Duodenal mucosa (tissue), 2 donors: ENCODE results near the gene CLIP1.
"Not testable (repeated sequence)": the region's sequence is repeated elsewhere in the genome, so short reads cannot be mapped to it uniquely, and the experiment has no call there.

ENCODE experiments used
- H3K27ac ChIP-seq: one replicate; pipeline ENCODE4 v1.7.0; 2013; ENCODE audit warnings: low read depth, low read length
- H3K27me3 ChIP-seq, 2 donors: one replicate each; pipeline ENCODE4 v1.7.0; 2013; ENCODE audit warnings: low read length in 2 of 2, control low read depth in 1 of 2; ENCODE audit not compliant: insufficient read depth in 2 of 2, control insufficient read depth in 1 of 2
- H3K36me3 ChIP-seq, 2 donors: one replicate each; pipeline ENCODE4 v1.7.0; 2013; ENCODE audit warnings: low read length in 2 of 2, control low read depth in 1 of 2; ENCODE audit not compliant: insufficient read depth in 2 of 2, control insufficient read depth in 1 of 2
- H3K4me1 ChIP-seq, 2 donors: one replicate each; pipeline ENCODE4 v1.7.0; 2013; ENCODE audit warnings: low read length in 2 of 2, control low read depth in 1 of 2; ENCODE audit not compliant: insufficient read depth in 2 of 2, control insufficient read depth in 1 of 2
- H3K4me3 ChIP-seq, 2 donors: one replicate each; pipeline ENCODE4 v1.7.0; 2013; ENCODE audit warnings: low read length in 2 of 2, low read depth in 1 of 2
- H3K9ac ChIP-seq, 2 donors: one replicate each; pipeline ENCODE4 v1.7.0; 2013; ENCODE audit warnings: low read length in 2 of 2, low read depth in 1 of 2
- H3K9me3 ChIP-seq, 2 donors: one replicate each; pipeline ENCODE4 v1.7.0; 2013; ENCODE audit warnings: low read length in 2 of 2, control low read depth in 1 of 2; ENCODE audit not compliant: control insufficient read depth in 1 of 2

Gene CLIP1

GRCh38 chr12:122265886-122266229 lies 156.6 kb downstream of the CLIP1 start:
- Histone ChIP-seq H3K9me3 (no peaks in the 10 kb centered on the region), H3K4me3 (peak overlapping the region; percentile 94 to 98), H3K9ac (peak overlapping the region; percentile 78 to 87), H3K4me1 (peaks cover 4 to 15% of the 10 kb centered on the region in 2 donors), H3K36me3 (peaks cover 5 to 12% of the 10 kb centered on the region in 2 donors), H3K27ac (peak overlapping the region; percentile 73), H3K27me3 (no peaks in the 10 kb centered on the region)

- Histone ChIP-seq H3K36me3 (peaks cover 7 to 16% of the 10 kb centered on the region in 2 donors), H3K4me1 (peaks cover 4 to 15% of the 10 kb centered on the region in 2 donors), H3K9ac (peak overlapping the region; percentile 78 to 87), H3K9me3 (no peaks in the 10 kb centered on the region), H3K27me3 (no peaks in the 10 kb centered on the region), H3K27ac (no peak overlapping the region), H3K4me3 (peak overlapping the region; percentile 94 to 98)
These were observed 157.0 kb downstream of the CLIP1 start for GRCh38 chr12:122265476-122265875.

DNA sequence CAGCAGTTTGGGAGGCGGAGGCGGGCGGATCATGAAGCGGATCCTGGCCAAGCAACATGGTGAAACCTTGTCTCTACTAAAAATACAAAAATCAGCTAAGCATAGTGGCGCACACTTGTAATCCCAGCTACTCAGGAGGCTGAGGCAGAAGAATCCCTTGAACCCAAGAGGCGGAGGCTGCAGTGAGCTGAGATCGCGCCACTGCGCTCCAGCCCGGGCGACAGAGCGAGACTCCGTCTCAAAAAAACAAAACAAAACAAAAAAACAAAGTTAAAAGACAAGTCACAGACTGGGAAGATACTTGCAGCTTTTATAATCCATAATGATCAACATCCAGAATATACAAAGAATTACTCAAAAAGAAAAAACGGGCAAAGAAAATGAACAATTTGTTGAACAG lies 161.7 kb downstream of the CLIP1 start:
- not testable (repeated sequence) for H3K9ac ChIP-seq, H3K9me3 ChIP-seq, H3K4me3 ChIP-seq, H3K27me3 ChIP-seq, H3K27ac ChIP-seq
- Histone ChIP-seq H3K36me3 (peaks cover 7 to 49% of the 10 kb centered on the region in 2 donors), H3K4me1 (peaks cover 0 to 10% of the 10 kb centered on the region in 2 donors)

DNA sequence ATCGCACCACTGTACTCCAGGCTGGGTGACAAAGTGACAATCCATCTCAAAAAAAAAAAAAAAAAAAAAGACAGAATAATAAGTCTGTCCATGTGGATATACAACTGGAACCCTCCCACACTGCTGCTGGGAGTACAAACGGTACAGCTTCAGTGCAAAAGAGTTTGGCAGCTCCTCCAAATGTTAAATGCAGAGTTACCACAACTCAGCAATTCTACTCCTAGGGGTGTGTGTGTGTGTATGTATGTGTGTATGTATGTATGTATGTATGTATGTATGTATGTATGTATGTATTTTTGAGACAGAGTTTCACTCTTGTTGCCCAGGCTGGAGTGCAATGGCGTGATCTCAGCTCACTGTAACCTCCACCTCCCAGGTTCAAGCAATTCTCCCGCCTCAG lies 163.5 kb downstream of the CLIP1 start:
- not testable (repeated sequence) for H3K4me1 ChIP-seq, H3K27ac ChIP-seq, H3K9ac ChIP-seq, H3K27me3 ChIP-seq, H3K9me3 ChIP-seq, H3K4me3 ChIP-seq
- H3K36me3 ChIP-seq: peaks cover 7 to 58% of the 10 kb centered on the region in 2 donors

GRCh38 chr12:122258462-122258861 lies 164.0 kb downstream of the CLIP1 start:
- not testable (repeated sequence) for H3K9me3 ChIP-seq, H3K27me3 ChIP-seq, H3K4me1 ChIP-seq, H3K27ac ChIP-seq, H3K9ac ChIP-seq, H3K4me3 ChIP-seq
- peaks cover 7 to 60% of the 10 kb centered on the region in 2 donors for H3K36me3 ChIP-seq

GRCh38 chr12:122250536-122250935 lies 171.9 kb downstream of the CLIP1 start:
- Histone ChIP-seq H3K27me3 (no peaks in the 10 kb centered on the region), H3K9me3 (no peaks in the 10 kb centered on the region), H3K36me3 (peaks cover 12 to 46% of the 10 kb centered on the region in 2 donors), H3K4me1 (no peaks in the 10 kb centered on the region), H3K4me3 (no peak overlapping the region), H3K27ac (no peak overlapping the region), H3K9ac (no peak overlapping the region)

- Histone ChIP-seq H3K9ac (no peak overlapping the region), H3K4me3 (no peak overlapping the region), H3K4me1 (no peaks in the 10 kb centered on the region), H3K36me3 (peaks cover 12 to 44% of the 10 kb centered on the region in 2 donors), H3K27me3 (no peaks in the 10 kb centered on the region), H3K9me3 (no peaks in the 10 kb centered on the region), H3K27ac (no peak overlapping the region)
These were observed 172.4 kb downstream of the CLIP1 start for GRCh38 chr12:122250047-122250446.

- Histone ChIP-seq H3K4me1 (no peaks in the 10 kb centered on the region), H3K36me3 (peaks cover 12 to 40% of the 10 kb centered on the region in 2 donors), H3K27me3 (no peaks in the 10 kb centered on the region), H3K27ac (no peak overlapping the region), H3K4me3 (no peak overlapping the region), H3K9me3 (no peaks in the 10 kb centered on the region), H3K9ac (no peak overlapping the region)
These were observed 176.9 kb downstream of the CLIP1 start for GRCh38 chr12:122245553-122245952.

DNA sequence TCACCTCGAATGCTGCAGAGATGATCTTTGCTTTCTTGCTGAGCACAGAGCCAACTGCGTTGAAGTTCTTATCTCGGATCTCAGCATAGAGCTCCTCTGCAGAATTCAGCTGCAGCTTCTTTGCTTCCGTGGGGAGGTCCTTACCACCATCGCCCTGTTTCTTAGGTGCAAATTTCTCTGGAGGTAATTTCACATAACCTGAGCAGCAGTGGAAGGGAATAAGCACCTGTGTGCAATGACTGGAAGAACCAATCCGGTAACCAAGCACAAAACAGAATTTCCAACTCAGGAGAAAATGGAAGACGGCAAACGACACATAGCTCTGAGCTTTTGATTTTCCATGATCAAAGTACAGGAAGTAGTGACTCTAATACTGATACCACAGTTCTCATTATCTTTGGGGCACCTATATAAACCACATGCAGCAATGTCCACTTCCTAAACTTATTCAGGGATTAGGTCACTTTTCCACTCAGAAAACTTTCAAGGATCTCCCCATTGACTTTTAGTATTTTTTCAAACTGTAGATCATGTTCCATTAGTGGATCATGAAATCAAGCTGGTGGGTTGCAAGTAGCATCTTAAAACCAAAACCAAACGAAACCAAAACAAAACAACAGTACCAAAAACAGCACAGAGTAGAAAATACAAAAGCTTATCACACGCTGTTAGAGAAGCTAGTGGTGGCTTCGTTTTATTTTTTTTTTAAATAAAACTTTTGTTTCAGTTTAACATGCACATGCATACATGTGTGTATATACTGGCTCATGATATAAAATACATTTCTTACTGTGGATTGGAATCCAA lies 177.7 kb downstream of the CLIP1 start:
- Histone ChIP-seq H3K27ac (no peak overlapping the region), H3K9ac (no peak overlapping the region), H3K9me3 (no peaks in the 10 kb centered on the region), H3K4me1 (no peaks in the 10 kb centered on the region), H3K36me3 (peaks cover 12 to 32% of the 10 kb centered on the region in 2 donors), H3K27me3 (no peaks in the 10 kb centered on the region), H3K4me3 (peak overlapping the region; percentile 23 to 66)

DNA sequence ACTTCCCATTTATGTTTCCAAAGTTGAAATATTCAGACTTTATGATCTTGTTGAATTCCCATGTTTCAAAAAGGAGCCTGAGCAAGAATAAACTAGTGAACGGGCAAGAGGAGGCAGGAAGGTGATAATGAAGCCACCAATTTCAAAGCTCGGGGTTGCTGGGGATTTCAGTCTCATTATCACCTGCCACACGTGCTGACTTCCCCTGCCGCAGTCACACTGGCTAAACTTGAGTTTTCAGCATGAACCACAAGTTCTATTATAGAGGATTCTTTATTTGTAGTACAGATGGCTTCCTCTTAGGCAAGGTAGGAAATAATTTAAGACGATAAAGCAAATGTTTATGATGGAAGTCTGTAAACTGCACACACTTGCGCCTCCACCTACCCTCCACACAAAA lies 178.5 kb downstream of the CLIP1 start:
- H3K4me3 ChIP-seq: no peak overlapping the region
- peaks cover 8 to 28% of the 10 kb centered on the region in 2 donors for H3K36me3 ChIP-seq
- H3K27me3 ChIP-seq: no peaks in the 10 kb centered on the region
- no peaks in the 10 kb centered on the region for H3K9me3 ChIP-seq
- no peak overlapping the region for H3K27ac ChIP-seq
- no peaks in the 10 kb centered on the region for H3K4me1 ChIP-seq
- H3K9ac ChIP-seq: no peak overlapping the region
